ENCODE measurements around the gene HIRA.
A peak's percentile ranks its signal among the peaks of the same experiment; 100 is the strongest.

Gene HIRA

GRCh38 chr22:19407649-19408606 lies 23.6 kb downstream of the HIRA start:
- peak in 1 of 3 experiments; percentile 54 for DNase-seq

- DNase-seq: peak in 1 of 3 experiments; percentile 0
Observed at GRCh38 chr22:19406846-19407245, 24.7 kb downstream of the HIRA start.

DNA sequence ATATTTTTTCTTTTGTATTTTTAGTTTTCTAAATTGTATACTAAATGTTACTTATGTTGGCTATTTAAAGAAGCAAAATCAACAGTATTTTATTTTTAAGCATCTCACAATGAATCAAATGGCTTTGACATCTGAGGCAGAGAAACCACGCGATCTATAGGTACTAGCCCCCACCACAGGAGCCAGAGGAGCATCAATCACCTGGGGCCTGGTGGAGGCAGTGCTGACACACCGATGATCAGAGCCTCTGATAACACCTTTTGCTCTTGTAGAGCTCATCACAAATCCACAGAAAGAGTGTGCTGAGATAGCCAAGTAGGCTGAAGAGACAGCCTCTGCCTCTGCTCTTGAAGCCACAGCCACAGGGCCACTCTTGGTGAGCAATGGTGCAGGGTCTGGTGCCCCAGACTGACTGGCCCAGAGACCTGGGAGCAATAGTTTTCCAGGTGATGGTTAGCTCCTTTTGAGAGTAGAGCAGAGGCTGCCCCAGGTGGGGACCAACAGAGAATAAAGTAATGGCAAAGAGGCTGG lies 25.2 kb downstream of the HIRA start:
- no peak for DNase-seq

GRCh38 chr22:19405652-19406051 lies 25.9 kb downstream of the HIRA start:
- no peak for DNase-seq

DNA sequence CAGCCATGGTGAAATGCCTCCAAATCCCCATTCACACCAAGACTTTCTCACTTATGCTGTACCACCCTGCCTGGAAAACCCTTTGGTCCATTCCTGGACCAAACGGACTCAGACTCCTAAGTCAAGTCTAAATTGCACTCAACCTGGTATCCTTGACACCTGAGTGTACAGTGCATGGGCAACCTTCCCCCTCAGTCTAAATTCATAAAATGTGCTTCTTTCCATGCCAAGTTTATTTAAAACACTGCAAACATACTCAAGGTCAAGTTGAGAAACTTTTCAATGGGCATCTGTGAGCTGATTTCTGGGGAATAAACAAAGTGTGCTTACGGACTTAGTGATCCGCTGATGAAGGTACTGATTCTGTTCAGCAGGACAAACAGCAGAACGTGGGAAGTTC lies 26.4 kb downstream of the HIRA start:
- DNase-seq: no peak

DNA sequence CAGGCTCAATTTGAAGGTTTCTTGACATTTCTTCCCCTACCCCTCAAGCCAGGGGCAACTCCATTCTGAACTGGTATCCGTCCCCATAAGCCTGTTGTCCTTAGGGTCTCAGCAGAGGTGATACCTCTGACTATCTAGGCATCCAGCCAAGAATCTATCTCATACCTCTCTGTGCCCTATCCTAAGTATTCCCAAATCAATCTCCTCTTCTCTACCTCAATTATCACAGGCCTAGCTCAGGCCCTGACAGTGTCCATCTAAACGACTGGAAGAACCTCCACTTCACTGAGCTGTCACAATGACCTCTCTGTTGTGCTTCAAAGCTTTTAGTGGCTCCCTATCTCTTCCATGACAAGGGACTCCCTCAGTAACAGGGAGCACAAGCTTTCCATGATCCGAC lies 26.9 kb downstream of the HIRA start:
- DNase-seq: no peak

- DNase-seq: no peak
Observed at GRCh38 chr22:19402642-19403191, 28.8 kb downstream of the HIRA start.

DNA sequence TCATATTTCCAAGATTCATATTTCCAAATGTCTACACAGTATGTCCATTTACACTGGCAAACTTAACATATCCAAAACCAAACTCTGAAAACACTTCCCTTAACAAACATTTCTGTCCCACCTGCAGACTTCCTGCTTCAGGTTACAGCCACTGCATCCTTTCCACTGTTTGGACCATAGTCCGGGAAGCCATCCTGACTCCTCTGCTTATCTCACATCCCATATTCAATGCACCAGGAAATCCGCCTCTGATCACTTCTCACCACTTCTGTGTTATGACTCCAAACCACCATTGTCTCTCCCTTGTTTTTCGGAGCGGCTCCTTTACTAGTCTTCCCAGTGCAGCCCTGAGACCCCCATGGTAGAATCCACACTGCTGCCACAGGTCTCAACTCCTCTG lies 30.1 kb downstream of the HIRA start:
- DNase-seq: no peak

GRCh38 chr22:19400881-19401280 lies 30.7 kb downstream of the HIRA start:
- no peak for DNase-seq

DNA sequence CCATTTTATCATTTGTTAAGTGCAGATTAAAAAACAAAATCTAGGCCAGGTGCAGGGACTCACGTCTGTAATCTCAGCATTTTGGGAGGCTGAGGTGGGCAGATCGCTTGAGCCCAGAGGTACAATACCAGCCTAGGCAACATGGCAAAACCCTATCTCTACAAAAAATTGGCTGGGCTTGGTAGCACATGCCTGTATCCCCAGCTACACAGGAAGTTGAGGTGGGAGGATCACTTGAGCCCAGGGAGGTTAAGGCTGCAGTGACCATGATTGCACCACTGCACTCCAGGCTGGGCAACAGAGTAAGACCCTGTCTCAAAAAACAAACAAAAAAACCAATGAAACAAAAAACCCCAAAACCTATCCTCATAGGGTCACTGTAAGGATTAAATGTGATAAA lies 32.9 kb downstream of the HIRA start:
- no peak for DNase-seq

DNA sequence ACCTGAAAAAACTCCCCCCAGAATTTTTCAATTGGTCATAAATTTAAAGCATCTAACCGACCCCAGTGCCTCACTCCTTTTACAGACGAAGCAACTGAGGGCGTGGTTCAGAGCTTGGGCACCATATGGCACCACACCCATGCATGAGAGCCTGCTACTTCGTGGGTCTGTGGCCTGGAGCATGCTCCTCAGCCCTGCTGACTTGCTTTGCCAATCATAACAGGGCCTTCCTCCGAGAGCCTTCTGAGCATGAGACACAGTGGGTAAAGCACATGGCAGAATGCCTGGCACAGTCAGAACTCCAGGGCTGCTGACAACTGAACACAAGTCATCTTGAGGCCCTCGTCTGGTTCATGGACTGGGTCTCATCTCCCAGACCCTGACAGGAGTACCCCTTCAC lies 33.3 kb downstream of the HIRA start:
- DNase-seq: no peak

GRCh38 chr22:19397734-19398104 lies 33.8 kb downstream of the HIRA start:
- no peak for DNase-seq

GRCh38 chr22:19396934-19397733 lies 34.4 kb downstream of the HIRA start:
- no peak for DNase-seq

DNA sequence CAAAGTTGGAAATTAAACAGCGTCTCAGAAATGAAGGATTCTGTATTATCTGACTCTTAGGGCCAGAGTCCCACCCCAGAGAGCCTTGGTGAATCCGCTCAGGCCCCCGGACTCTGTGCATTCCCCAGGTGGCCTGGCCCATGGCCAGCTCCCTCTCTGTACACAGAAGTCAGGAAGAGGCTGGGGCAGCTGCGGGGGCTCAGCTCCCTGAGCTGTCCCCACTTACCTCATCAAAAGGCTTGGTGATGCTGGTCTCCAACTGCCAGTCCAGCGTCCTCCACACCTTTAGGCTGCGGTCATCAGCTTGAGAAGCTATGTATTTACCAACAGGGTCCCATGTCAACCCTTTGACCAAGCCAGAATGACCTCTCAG lies 35.0 kb downstream of the HIRA start:
- DNase-seq: no peak

DNA sequence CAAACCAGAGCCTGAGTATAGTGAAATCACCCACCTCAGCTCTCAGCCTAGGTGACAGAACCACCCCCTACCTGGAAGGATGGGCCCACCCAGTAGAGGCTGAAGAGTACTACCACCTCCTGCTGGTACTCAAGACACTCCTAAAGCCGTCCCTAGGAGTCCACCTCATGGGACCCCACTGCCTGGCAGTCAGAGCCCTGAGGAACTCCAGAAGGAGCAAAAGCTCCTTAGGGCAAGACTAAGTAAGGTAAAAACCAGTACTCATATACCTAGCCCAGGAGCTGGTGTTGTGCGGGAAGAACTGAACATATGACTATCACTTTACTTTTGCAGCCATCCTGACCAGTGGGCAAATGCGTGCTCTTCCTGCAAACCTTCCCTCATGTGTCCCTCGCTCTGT lies 36.3 kb downstream of the HIRA start:
- no peak for DNase-seq

GRCh38 chr22:19394274-19395050 lies 37.1 kb downstream of the HIRA start:
- no peak for DNase-seq

GRCh38 chr22:19393704-19394103 lies 37.8 kb downstream of the HIRA start:
- DNase-seq: no peak

GRCh38 chr22:19387575-19387974 lies 44.0 kb downstream of the HIRA start:
- no peak for DNase-seq

- no peak for DNase-seq
Observed at GRCh38 chr22:19387038-19387437, 44.5 kb downstream of the HIRA start.

GRCh38 chr22:19386248-19386647 lies 45.3 kb downstream of the HIRA start:
- no peak for DNase-seq

GRCh38 chr22:19385221-19385906 lies 46.2 kb downstream of the HIRA start:
- DNase-seq: no peak

DNA sequence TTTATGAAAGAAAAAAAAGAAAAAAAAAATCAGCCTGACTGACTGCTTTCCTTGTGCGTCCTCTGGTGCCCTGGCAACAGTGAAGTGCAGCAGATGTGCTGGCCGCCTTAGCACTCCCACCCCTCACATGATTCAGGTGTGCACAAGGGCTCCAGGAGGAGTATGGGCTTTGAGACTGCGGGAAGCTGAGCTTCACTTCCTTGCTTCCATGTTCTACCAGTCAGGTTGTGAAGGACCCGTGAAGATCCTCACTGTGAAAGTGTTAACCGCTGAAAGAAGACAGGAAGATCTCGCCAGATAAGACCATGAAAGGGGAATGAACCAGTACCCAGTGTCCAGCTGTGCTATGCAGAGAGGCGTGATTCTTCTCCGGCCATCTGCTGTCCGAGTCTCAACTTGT lies 48.2 kb downstream of the HIRA start:
- DNase-seq: no peak
